GM18867 (cell line): ENCODE results near the gene PTPRG.

Source experiments
- ATAC-seq: cut with Tn5 transposase; IDR thresholded peaks from one replicate; pipeline ENCODE4 v1.9.1; 2021; ENCODE audit warnings: mild to moderate bottlenecking, moderate library complexity; ENCODE audit not compliant: unreplicated experiment

The PTPRG gene

GRCh38 chr3:61789861-61790260 is 228.5 kb downstream of the PTPRG start:
- ATAC-seq: no peak

DNA sequence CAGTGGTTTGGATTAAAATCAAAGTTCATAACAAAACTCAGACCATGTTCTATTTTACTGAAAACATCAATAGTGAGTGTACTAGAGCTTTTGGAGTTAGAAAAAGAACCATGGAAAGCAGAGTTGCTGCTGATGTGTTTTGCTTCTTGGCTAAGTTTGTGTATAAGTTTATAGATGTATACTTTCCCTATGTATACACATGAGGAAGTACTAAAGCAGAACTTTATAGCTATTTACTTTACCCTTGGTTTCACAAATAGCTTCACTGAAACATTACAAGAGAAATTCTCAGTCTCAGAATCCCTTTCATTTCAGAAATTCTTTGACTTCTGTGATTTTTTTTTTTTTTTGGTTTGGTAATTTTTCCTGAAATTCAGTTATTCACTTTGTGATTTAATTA is 229.0 kb downstream of the PTPRG start:
- ATAC-seq: no peak

DNA sequence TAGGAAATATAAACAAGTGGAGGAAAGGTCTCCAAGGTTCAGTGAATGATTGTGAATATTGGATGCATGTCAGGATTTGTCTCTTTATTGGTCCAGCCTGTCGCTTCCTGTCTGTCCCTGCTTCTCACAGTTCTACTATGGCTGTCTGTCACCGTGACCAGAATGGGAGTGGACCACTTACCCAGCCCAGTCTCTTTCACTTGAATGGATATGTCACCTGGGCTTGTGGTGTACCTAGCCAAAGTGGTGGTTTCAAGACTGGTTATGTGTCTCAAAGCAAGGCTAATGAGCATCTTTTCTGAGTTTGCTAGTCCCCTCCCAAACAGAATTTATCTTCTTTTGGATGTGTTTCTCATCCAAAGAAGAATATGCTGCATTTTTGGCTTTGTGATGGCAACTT is 231.7 kb downstream of the PTPRG start:
- no peak for ATAC-seq

DNA sequence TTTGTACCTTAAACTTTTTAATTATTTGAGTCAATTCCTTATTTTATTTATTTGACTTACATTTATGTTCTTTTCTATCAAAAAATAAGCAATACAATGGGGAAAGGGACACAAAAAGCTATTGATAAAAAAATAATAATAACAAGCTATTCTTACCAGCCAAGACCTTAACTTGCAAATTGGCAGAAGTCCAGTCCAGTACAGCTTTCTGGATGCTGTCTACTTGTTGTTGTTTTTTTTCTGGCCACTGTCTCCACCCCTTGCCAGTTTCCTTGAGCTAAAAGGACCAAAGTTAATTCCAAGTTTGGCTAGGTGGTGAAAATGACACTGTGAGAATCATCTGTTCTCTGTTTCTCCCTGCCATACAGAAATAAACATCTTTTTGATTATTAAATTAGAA is 232.2 kb downstream of the PTPRG start:
- ATAC-seq: no peak

- ATAC-seq: no peak
These were observed 233.0 kb downstream of the PTPRG start for GRCh38 chr3:61794341-61794740.

- no peak for ATAC-seq
These were observed 233.6 kb downstream of the PTPRG start for GRCh38 chr3:61794961-61795360.

DNA sequence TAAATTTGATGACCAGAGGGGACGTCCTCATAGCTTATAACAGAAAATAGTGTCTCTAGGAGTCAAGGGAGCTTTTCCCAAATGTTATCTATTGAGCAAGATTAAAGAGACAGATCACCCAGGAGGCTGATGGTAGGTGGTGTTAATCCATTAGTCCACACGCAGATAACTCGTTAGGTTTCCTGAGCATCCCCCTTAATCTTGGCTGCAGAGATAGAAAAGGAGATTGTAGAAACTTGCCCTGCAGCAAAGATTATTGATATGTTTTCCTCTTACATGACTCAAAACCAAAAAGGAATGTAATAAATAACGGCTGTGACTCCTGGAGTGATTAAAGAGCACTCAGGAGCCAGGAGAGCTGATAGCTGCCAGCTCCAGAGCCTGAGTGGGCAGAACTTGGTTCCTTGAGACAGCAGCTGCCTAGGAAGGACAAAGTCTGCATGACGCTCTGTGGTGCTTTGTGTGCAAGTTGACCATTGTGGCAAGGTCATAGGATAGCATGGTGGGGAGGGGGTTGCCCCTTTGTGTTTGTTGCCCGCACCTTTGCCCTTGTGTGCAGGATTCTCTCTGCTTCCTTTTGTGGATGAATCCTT is 234.8 kb downstream of the PTPRG start:
- ATAC-seq: no peak

DNA sequence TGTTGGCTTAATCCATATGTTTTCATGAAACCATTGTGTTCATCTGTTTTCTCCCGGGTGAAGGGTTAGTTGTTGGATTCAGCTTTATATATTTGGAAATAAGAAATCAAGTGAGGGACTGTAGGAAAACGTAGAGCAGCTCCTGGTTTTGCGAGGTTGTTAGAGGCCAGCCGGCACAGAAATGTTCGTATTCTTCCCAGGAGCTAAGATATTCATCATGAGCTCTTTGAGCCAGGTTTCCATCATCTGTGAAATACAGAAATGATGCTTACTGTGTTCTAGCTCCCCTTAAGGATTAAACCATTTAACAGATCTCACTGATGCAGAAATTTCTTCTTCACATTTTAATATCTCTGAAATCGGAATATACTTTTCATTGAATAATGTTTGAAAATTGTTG is 235.5 kb downstream of the PTPRG start:
- ATAC-seq: no peak

DNA sequence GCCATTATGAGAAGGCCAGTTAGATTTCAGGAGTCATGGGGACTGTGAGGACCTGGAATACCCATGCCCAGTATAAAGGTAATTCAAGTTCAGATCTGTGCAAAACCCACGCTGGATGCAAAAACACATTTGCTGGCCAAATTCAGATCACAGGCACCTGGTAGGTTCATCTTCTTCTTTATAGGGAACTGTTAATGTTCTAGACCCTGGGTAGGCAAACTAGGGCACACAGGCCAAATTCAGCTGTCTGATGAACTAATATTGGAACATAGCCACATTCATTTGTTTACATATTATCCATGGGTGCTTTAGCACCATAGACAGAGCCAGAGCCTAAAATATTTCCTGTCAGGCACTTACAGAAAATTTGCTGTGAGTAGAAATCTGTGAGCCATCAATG is 241.4 kb downstream of the PTPRG start:
- no peak for ATAC-seq

GRCh38 chr3:61803983-61804382 is 242.6 kb downstream of the PTPRG start:
- no peak for ATAC-seq

- no peak for ATAC-seq
These were observed 243.4 kb downstream of the PTPRG start for GRCh38 chr3:61804782-61805181.

DNA sequence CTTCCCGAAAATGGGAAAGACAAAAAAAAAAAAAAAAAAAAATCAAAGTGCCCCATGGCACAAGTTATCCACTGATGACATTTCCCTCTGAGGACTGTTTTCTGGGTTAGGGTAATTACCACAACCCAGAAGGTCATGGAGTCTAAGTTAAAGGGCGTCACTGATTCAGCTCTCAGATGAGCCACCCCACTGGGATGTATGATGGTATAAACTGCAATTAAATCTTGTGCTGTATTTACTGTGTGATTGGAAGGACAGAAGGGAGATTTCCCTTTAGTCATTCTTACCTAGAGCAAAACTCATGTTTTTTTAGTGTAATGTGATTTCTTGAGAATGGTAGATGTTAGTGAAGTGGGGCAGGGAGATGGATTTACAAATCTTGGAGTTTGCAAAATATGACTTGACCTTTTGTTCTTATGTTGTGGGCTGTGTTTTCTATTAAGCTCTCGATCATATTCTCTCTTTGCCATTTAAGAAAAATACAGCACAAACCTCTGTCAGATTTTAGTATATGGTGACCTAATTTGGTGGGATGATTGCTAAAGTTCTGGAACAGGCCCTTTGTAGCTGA is 244.2 kb downstream of the PTPRG start:
- no peak for ATAC-seq

DNA sequence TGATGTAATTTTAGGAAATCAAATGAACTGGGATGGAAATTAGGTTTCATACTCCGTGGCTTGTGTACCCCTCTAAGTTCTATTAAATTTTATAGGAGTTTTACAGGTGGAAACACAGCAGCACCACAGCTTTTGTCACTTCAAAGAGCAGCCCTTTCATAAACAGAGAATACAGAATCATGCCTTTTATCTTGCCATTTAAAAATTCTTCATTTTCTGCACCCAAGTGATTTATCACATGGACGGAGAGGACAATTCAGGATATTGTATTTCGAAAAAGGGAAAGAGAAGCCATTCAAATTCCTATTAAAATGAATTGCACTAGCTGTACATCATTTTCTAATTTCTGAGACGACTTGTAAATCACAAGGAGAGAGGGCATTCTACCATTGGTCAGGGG is 245.4 kb downstream of the PTPRG start:
- ATAC-seq: no peak

DNA sequence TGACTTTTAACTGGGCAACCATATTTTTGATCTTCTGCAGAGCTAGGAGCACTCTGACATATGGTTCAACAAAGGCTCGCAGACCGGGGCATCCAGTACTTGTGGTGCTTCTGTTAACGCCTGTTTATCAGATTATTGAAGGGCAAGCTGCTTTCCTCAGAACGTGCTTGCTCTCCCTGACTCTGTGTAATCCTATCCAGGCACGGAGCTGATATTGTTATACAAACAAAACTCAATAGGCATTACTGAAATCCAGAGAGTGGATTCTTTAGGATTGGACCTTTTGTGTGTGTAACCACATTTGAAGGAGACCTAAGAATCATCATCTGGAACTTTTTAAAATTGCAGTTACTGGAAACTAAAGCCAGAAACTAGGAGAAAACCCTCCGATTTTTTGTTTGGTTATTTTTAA is 246.5 kb downstream of the PTPRG start:
- no peak for ATAC-seq

DNA sequence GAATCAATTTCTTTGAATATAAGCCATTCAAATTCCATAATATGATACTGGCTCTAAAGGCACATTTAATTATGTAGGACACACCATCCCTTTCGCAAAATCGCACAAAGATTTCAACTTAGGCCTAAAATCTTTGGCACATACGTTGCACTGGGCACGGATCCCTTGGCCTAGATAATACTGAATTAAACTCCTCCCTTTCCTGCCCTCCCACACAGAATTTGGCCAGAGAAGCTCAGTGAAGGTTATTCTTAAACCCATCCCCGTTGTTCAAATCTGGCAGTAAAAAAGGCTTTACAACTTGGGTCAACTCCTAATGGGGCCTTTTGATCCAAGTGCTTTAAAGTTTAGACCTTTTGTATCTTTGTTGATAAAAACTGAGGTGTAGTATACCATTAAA is 247.2 kb downstream of the PTPRG start:
- no peak for ATAC-seq

DNA sequence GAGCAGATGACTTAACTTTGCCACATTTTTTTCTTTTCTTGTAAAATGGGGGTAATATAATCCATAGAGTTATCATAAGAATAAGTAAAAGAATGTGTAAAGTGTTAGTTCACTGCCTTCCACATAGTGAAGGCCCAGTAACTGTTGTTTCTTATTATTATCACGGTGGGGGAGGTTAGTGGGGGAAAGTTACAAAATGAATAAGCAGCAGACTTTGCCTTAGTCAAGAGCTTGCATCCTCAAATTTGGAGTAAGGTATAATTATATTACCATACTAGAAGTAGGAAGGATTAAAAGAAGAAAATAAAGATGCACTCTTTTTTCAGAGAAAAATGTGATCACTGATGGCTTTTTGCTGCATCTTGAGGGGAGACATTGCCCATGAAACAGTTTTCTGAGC is 247.6 kb downstream of the PTPRG start:
- no peak for ATAC-seq

DNA sequence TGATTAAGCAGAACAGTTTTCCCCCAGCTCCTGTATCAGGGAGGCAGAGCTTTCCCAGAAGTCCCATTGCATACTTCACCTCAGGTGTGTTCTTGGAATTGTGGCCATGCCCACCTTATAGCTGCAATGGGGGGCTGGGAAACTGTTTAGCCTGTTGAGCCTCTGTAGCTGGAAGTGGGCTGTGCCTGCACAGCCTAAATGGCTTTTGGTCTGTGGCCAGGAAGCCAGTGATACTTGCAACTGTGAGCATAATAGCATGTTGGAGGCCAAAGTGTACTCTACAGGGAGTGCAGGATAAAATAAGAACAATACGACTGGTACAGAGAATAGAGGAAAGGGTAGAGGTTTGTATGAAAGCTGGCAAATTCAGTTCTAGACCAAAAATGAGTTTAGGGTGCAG is 248.5 kb downstream of the PTPRG start:
- no peak for ATAC-seq

DNA sequence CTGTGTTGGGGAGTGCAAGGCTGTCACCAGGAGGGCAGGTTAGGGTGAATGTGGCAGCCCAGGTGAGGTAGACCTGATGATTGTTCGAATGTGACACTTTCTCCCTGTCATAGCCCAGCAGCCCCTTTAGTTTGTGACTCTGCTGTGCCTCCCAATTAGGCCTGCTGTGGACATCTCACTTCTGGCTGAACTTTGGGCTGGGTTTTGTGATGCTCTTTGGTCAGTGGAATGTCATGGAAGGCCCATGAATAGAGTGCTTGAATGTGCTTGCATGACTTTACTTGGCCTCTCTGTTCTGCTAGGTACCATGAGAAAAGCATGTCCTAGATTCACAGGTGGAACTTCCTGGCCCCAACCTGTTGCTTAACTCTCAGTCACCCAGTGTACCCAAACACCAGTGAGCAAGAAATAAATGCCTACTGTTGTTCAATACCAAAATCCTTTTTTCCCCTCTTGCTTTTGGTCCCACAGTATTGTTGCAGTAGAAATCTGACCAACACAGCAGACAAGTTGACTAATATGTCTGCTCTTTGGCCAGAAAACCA is 249.7 kb downstream of the PTPRG start:
- ATAC-seq: no peak

DNA sequence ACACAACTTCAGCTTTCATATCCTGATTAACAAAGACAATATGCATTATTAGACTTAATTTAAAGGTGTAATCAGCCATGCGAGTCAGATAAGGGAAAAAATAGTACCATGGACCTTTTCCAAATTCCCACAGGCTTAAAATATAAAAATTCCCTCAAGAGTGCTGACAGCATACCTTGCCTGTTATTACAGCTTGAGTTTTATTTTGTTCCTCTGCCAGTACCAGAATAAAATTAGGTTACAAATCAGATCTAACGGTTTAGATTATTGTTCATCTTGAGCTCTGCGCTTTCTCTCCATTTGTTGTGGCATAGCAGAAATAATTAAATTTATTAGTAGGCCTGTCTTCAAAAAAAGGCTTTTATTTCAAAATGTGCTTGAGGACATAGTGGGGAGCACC is 250.3 kb downstream of the PTPRG start:
- ATAC-seq: no peak

DNA sequence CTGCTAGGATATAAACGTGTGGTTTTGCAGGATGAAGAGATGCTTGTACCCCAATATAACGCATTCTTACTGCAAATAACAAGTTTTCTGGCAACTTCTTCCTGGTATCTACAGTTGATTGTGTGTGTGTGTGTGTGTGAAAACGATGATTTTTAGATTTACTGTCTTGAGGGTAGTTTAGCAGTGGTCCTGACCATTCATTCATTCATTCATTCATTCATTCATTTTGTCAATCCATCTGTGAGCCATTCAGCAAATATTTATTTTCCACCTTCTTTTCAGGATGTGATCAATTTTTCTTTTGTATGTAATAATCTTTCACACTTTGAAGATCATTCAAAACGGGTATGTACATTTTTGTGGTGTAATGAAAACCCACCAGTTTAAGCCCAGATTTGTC is 250.7 kb downstream of the PTPRG start:
- ATAC-seq: no peak

GRCh38 chr3:61812517-61812916 is 251.1 kb downstream of the PTPRG start:
- no peak for ATAC-seq

GRCh38 chr3:61813636-61814035 is 252.3 kb downstream of the PTPRG start:
- no peak for ATAC-seq

DNA sequence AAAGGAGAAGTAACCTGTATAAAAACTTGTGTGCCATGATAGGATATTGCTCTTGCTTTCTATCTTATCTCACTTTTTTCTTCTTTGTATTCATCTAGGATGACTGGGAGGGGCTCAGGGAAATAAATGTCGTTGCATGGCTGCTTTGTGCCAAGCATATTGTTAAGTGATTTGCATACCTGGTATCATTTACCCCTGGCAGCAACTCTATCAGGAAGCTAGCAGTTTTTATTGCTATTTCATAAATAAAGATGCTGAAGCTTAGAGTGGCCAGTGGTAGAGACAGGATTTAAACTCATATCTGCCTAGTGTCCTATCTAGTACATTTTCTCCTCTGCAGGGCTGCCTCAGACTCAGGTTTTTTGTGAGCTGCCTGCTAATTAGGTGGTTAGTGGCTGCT is 253.3 kb downstream of the PTPRG start:
- ATAC-seq: no peak
